ENCODE data around the gene DLG4.

The DLG4 gene

DNA sequence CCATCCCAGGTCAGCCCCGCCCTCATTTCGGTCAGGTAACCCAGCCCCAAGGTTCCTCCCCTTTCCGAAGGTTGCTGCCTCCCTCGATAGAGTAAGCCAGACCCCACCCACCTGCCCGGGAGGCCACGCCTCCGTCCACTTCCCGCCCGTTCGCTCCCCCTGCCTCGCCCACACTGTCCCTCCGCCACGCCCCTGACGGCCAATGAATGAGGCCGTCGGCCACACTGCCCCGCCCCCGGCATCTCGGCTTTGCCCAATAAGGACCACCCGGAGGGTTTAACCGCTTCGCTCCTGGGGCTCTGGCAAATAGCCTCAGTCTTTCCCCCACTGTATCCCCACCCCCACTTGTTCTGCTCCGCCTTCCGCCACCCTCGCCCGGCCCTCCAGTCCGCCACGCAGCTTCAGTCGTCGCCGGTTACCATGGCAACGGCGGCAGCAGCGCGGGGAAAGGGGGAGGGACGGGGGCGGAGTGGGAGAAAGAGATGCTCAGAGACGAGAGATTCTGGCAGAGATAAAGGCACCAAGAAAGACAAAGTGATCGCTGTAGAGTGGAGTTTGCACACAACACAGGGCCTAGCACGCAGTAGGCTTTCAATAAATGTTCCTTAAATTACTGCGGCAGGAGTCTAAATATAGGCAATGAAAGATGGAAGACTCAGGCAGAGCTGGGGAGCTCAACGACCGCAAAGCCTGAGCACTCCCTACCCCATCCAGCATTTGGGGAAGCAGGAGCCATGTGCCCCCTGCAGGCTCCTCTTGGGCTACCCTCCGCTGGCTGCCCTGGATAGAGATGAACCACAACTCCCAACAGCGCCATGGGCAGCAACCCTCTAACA is 5.1 kb downstream of the DLG4 start:
- DNase-seq (ENCODE audit: low read depth in 3 of 3) = peak; percentile 98 to 99 (median 98)

DNA sequence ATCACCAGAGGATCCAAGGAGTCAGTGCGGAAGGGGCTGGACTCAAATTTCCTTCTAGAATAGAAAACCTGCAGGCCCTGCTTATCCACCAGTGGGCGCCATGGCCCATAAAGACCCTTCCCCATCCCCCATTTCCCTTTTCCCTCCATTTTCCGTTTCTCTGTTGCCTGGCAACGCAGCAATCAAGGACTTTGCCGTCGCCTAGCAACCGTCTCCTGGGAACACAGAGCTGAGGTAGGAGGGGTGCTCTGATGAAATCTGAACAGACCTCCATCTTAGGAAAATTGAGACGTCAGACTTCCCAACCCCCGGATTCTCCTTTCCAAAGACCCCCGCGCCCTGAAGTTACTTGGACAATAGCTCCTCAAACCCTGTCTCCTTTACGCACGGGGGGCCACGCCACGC is 5.7 kb downstream of the DLG4 start:
- DNase-seq (ENCODE audit: low read depth in 3 of 3) = no peak

DNA sequence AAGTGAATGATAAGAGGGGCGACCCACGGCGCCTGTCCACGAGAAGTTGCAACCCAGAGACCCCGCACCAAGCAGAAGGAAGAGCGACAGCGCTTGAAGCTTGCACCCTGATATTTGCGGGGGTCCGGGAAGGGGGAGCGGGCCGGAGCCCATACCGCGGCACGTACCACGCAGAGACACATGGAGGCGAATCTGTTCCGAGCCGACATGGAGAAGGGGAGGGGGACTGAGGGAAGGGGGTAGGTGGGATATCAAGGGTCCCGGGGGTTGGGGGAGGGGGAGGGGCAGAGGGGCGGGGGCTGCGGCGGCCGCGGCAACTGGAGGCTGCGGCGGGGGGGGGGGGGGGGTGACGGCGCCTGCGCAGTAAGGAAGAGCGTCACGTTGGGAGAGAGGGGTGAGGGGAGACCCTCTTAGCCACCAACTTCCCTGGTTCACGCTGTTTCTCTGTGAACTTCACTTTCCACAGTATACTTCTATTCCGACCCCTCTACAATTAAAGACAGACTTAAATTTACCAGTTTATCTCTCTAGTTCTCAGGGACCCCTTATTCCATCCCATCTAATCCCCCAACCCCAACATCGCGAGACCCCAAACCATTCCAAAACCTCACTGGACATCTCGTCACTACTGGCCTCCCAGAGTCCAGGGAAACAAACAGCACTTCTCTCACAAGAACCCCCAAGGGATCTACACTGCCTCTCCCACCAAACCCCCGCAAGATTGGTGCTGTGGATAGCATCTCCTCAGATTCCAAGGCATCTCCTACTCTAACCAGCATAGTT is 8.0 kb downstream of the DLG4 start:
- no peak for DNase-seq (ENCODE audit: low read depth in 3 of 3)

DNA sequence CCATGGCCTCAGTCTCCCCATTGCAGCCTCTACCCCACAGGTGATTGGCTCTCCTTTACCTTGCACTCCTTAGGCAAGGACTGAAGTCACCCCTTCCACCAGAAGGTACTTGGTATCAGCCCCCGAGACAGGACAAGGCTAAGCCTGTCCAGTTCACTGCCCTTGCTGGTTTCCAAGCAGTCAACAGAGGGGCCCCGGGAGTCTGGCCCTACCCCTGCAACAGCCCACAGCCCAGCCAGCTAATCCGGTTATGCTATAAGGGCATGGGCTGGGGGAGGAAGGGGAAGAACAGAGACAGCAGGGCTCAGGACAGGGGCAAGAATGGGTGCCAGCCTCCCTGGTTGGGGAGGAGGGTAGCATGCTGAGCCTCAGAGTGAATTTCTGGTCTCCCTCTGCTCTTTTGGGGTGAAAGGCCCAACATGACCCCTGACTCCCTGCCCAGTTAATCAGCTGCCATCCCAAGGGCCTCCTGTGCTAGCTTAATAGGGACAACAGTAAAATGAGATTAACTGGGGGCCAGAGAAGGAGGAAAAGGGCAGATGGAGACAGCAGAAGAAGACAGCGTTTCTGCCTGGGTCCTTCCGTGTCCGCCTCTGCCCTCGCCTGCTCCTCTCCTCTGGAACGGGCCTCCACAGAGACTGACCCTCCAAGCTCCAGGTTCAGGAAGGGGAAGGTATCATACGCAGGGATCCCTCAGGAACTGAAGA is 10.7 kb downstream of the DLG4 start:
- DNase-seq (ENCODE audit: low read depth in 3 of 3) = no peak

DNA sequence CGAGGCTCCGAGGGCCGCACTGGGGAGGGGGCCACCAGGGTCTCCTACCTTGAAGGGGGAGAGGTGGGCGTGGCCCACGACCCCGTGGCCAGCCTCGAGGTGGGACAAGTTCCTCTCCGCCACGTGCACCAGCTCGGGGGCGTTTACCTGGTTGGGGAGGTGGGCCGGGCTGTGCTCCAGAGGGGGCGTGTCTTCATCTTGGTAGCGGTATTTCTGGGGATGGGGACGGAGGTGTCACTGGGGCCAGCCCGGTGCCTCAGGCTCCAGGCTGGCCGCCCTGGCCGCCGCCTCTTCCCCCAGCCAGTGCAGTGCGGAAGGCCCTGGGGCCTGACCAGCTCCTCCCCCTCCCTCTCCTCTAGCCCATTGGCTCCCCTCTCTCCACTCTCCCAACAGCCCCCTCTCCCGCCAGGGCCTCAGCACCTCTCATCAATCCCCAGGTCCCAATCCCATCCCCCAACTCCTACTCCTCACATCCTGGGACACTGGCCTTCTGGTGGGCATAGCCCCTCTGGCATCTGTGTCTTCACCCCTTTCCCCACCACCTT is 11.5 kb downstream of the DLG4 start:
- DNase-seq (ENCODE audit: low read depth in 3 of 3) = no peak

DNA sequence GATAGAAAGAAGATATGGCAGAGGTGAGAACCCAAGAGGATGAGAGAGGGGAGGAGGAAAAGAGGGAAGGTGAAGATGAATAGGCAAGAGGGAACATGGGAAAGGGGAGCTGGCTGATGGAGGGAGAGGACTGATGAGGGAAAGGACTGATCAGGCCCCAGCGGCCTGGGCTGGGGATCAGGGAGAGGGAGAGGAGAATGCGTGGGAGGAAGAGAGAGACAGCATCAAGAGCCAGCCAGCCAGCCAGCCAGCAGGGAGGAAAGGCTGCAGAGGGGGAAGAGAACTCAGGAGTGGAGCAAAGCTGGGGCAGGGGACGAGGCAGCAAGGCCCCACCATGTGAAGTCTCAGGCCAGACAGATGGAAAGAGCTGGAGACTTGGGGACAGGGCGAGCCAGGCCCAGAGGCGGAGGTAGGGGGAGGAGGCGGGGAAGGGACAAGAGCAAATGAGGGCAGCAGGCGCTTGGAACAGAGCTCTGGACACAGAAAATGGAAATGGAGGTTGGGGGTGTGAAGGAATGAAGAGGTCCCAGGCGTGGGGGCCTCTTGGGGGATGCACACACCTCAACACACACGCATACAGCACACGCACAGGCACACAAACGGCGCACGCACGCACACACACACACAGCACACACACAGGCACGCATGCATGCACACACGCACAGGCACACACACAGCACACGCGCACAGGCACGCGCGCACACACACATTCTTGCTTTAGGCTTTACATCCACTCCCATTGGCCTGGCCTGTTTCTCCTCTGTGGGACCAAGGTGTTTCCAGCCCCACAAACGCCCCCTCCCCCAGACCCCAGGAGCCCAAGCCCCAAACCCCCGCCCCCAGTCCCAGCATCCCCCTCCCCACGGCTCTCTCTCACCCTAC is 12.3 kb downstream of the DLG4 start:
- DNase-seq (ENCODE audit: low read depth in 3 of 3) = no peak

DNA sequence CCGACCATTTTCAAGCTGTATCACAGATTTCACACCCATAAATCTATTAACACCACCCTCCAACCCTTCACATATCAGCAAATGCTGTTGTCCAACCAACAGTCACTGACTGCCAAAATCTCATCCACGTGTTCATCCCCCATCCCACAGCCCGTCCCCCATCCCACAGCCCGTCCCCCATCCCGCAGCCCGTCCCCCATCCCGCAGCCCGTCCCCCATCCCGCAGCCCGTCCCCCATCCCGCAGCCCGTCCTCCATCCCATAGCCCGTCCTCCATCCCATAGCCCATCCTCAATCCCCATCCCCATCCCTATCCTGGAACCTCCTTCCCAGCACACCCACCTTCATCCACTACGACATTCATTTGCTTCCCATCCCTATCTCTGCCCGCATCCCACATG is 14.1 kb downstream of the DLG4 start:
- no peak for DNase-seq (ENCODE audit: low read depth in 3 of 3)

DNA sequence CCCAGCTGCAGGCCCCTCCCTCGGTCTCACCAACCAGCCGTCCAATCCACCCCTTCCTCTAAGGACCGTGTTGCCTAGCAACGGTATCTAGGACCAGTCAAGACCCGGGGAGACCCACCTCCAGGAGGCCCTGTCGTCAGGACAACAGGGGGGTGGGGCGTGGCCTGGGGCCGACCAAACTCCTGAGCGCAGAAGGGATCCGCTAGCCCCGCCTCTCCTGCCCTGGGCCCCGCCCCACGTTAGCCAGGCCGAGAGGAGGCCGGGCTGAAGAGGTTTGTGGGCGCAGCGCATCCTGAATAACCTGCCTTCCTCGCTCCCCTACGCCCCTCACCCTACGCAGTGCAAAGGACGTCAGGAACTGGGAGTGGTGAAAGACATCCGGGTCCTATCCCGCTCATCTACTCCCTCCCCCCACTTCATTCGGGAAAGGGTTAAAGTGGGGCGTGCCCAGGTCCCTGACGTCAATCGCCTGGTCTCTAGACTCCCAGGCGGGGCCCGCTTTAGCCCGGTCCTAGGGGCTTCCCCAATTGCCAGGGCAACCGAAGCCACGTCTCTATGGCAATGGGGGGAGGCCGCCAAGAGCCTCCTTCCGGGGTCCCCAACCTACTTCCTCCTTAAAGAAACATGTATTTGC is 14.7 kb downstream of the DLG4 start:
- DNase-seq (ENCODE audit: low read depth in 3 of 3) = peak; percentile 82 to 87 (median 85)

DNA sequence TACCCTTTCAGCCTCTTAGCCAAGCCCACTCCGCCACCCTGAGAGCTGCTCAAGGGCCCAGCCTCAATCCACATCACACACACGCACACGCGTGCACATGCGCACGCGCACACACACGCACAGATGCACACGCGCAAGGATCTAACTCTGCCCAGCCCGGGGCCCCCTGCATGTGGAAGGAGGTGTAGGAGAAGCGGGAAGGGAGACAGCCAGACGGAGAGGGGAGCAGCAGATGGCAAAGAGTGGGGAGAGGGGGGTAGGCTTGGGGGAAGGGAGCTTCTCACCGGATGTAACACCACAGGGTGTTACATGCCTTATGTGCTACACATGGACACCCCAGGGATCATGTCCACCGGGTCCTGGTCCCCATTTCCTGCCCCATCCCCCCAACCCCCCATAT is 15.3 kb downstream of the DLG4 start:
- no peak for DNase-seq (ENCODE audit: low read depth in 3 of 3)

DNA sequence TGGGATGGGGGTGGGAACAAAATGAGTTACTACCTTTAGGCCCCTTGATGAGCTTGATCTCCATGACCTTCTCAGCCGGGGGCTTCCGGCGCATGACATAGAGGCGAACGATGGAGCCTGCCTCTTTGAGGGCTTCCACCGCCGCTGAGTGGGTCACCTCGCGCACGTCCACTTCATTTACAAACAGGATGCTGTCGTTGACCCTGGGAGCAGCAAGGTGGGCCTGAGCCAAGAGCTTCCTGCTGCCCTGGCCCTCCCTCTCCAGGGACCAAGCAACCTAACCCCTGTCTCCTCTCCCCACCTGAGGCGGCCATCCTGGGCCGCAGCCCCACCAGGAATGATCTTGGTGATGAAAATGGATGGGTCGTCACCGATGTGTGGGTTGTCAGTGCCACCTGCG is 16.2 kb downstream of the DLG4 start:
- no peak for DNase-seq (ENCODE audit: low read depth in 3 of 3)

DNA sequence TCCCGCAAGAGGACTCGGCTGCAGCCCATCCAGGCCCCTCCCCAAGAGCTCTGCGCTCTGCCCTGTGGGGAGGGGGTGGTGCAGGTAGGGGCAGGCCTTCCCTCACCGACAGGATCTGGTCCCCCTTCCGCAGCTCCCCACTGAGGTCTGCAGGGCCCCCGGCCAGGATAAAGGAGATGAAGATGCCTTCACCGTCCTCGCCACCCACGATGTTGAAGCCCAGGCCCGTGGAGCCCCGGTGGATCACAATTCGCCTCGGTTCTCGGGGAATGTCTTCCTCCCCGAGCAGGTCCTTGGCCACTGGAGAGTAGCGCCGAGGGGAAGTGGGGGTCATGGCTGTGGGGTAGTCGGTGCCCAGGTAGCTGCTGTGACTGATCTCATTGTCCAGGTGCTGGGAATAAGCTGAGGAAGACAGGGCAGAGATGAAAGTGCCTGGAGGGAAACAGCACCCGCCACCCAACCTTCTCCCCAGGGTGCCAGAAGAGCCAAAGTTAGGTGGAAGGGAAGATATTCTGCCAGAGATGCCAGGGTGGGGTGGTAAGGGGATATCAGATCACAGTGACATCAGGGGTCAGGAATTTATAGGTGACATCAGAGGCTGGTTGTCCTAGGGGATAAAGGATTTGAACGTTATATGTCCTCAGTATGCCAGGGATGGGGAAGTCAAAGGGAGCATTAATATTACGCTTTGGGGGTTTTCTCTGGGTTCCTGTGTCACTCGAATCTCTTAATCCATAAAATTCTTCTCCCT is 22.8 kb downstream of the DLG4 start:
- no peak for DNase-seq (ENCODE audit: low read depth in 3 of 3)

DNA sequence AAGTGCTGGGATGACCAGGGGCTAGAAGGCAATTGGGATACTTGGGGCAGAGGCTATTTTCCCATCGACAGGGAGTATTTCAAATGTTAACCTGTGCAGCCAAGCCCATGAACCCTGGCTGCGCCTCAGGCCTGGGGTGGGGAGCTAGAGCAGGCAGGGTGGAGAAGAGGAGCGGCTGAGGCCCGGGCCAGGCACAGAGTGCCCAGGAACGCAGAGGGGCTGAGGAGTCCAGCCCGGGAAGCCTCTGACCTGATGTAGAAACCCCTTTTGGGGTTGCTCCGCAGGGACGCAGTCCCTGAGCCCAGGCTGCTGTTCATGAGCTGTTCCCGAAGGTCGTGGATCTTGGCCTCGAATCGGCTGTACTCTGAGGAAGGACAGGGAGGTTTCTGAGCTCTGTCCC is 23.7 kb downstream of the DLG4 start:
- no peak for DNase-seq (ENCODE audit: low read depth in 3 of 3)

DNA sequence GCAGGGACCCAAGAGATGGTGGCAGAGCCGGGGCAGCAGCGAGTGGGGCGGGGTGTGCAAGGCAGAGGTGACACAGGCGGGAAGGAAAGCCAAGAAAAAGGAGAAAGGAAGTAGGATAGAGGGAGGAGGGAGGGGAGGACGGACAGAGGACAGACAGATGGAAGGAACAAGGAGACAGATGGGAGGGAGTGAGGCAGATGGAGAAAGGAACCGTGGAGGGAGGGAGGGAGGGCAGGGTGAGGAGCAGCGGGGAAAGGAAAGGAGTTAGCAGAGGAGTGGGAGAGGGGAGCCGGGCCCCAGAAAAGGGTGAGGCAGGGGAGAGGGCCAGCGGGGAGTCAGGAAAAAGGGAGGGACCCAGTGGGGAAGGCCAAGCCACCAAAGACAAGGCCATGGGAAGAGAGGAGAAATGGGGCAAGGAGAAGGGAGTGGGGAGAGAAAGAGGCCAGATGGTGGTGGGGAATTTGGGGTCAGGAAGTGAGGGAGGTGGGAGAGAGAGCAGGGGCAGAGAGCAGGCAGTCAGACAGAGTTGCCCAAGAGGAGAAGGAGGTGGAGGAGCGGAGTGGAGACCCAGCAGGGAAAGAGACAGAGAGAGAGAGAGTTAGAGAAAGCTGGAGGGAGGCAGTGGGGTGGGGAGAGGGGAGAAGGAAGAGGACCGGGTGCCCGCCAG is 27.2 kb downstream of the DLG4 start:
- DNase-seq (ENCODE audit: low read depth in 3 of 3) = no peak

DNA sequence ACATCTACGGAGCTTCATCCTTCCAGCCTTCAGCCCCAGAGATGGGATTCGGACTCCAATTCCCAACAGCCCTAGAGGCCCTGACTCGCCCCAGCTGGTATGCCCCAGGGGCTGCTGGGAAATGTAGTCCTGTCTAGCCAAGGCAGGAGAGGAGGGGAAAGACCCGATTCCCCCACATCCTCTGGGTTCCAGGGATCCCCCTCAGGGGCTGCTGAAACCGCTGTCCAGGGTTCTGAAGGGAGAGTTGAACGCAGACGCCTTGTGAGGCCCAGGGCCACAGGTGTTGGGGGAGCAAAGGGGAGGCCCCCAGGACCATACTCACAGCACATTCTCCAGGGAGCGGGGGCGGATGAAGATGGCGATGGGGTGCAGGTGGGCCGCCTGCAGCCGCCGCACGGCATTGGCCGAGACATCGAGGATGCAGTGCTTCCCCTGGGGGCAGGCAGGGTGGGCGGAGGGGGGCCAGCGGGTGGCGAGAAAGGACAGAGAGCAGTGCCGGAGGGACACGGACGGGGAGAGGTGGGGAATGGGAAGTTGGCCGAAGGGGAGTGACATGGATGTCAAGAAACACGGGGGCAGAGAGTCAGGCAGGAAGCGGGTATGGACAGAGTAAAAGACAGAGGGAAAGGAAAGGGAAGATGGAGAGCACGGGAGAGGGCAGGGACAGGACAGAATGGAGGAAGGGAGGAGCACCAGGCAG is 27.9 kb downstream of the DLG4 start:
- DNase-seq (ENCODE audit: low read depth in 3 of 3) = no peak

DNA sequence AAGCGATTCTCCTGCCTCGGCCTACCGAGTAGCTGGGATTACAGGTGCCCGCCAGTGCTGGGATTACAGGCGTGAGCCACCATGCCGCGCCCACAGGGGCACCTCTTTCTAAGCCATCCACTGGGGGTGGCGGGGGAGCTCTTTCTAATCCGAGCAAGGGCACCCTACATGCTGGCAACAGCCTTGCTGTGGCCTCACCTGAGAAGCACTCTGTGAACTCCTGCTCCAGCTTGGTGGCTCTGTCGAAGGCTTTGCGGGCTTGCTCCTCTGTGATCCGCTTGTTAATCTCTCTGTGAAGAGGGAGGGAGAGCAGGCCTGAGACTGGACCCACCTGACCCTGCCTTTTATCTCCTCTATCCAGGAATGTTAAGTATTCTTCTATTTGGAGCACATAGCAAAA is 28.6 kb downstream of the DLG4 start:
- no peak for DNase-seq (ENCODE audit: low read depth in 3 of 3)

DNA sequence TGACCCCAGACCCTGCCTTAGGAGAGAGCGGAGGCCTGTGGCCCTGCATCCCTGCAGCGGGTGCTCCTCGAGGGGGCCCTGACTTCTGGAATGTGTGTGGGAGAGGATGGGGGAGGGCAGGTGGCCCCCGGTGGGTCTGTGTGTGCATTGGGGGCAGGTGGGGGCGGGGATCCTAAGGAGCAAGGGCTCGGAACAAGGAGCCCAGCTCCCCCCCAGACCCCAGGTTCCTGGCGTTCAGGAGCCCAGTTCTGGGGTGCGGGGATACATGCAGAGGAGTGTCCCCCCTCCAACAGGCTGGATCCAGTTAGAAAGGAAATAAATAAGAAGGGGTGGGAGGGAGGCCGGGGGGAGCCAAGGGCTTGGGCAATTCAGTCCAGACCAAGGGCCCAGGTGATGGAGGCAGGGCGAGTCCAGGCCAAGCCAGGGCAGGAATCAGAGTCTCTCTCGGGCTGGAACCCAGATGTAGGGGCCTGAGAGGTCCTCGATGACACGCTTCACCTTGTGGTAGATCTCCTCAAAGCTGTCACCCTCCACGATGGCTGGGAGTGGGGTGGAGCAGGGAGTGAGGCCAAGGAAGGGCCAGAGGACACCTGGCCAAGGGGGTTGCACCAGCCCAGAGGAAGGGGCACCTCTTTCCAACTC is 29.2 kb downstream of the DLG4 start:
- DNase-seq (ENCODE audit: low read depth in 3 of 3) = no peak

DNA sequence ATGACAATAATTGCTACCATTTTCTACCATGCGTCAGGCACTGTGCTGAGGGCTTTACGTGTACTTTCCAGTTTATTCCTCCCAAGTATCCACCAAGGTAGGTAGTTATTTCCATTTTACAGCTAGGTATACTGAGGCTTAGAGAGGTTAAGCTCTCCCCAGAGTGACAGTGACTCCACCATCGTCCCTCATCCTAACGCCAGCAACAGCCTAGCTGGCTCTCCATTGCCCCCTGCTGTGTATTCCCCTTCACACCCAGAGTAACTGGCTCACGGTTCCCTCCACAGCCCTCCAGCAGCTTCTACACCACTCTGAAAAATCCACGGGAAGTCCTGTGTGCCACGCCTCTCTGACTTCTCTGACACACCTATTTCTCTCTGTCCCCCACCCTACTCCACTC is 33.4 kb downstream of the DLG4 start:
- no peak for DNase-seq (ENCODE audit: low read depth in 3 of 3)

DNA sequence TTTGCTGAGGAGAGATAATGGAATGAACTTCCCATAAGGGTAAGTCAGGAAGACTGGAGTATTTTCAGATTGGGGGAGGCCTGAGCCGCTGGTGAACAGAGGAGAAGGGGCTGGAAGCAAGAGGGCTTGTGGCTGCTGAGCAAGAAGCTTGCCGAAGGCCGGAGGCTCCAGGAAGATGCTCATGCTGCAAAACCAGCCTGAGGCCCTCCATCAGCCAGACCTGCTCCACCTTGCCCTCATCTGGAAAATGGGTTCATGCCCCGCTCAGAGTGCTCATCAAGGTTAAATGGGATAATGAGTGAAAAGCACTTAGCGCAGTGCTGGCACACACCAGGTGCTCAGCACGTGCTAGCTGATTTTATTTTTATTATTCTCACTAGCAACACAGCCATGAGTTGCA is 35.0 kb downstream of the DLG4 start:
- no peak for DNase-seq (ENCODE audit: low read depth in 3 of 3)
